Mucosa of descending colon (tissue), 3 donors: ENCODE measurements around the gene MATN1. TPM values are rescaled to one million over a fixed set of nuclear protein-coding genes. Genes with fewer than 3 reads are reported as not detected.
A peak's percentile ranks its signal among the peaks of the same experiment; 100 is the strongest.

Source experiments
- ATAC-seq: fragments of 200-7000 bp; cut with Tn5 transposase; one replicate; pipeline ENCODE4 v1.9.1; 2020; ENCODE audit warnings: mild to moderate bottlenecking, moderate library complexity
- DNase-seq, 3 donors: peaks; one replicate each; pipeline ENCODE4 v3.0.0-alpha.2; 2020
- H3K36me3 ChIP-seq: fragments of 200-600 bp; one replicate; pipeline ENCODE4 v1.8.0; 2021; ENCODE audit warnings: low read depth, mild to moderate bottlenecking
- H3K4me1 ChIP-seq: fragments of 200-600 bp; one replicate; pipeline ENCODE4 v1.8.0; 2021; ENCODE audit warnings: low read depth, mild to moderate bottlenecking
- H3K4me3 ChIP-seq: fragments of 200-600 bp; one replicate; pipeline ENCODE4 v1.8.0; 2021; ENCODE audit warnings: mild to moderate bottlenecking
- H3K9me3 ChIP-seq: fragments of 200-600 bp; one replicate; pipeline ENCODE4 v1.8.0; 2021; ENCODE audit warnings: mild to moderate bottlenecking
- intact Hi-C, 2 donors: fragments of 100-400 bp; cut with DNase I in 1 of 2; cut with micrococcal nuclease in 1 of 2; formaldehyde crosslinking; loops; one replicate each; pipeline versions ENCODE4 v1.11.0 to v1.11.1; 2022; cut with DNase I, micrococcal nuclease
- total RNA-seq, 3 donors: library from RNA; stranded (reverse); fragmentation: NEBNext Ultra II Directional in 2 of 3; extraction: Animal tissue kit (Norgen Biotek cat#: 25700) in 2 of 3; gene quantifications; one replicate each; pipeline versions ENCODE4 v1.2.1 to v1.2.4, GENCODE V29; 2021 to 2023
- TF ChIP-seq, protein P1 (sequence below): fragments of 200-600 bp; IDR thresholded peaks from one replicate; pipeline ENCODE4 v1.8.0; 2022; ENCODE audit warnings: antibody characterized with exemption, mild to moderate bottlenecking
- donor health status: DM: no; HTN: no; CAD: no; lungs with moderate emphysema.
- donor health status: DM: no; HTN: no; CAD: no.
- donor health status: DM: no; HTN: yes; CAD: no.

MATN1 gene
- total RNA-seq, 3 donors from 2014 or later: 0.22 TPM; not detected in 2

DNA sequence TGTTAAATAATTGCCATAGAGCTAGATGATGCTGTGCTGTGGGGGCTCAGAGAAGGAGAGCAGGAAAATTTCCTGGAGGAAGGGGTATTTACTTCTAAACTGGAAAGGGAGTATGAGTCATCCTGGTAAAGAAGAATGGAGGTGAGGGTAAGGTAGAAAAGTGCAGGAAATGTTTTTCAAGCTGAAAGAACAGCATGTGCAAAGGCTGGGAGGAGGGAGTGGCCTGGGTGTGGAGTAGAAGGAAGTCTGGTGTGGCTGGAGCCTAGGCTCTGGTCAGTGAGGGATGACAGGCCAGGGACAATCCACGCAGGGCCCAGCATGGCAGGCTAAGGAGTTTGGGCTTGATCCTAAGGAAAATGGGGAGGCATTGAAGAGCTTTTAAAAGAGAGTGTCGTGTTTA, 45.9 kb downstream of the MATN1 start:
- DNase-seq (peak in 2 of 3 donors; percentile 51 to 63), ATAC-seq (peak; percentile 98)
- TF ChIP-seq, protein P1, sequence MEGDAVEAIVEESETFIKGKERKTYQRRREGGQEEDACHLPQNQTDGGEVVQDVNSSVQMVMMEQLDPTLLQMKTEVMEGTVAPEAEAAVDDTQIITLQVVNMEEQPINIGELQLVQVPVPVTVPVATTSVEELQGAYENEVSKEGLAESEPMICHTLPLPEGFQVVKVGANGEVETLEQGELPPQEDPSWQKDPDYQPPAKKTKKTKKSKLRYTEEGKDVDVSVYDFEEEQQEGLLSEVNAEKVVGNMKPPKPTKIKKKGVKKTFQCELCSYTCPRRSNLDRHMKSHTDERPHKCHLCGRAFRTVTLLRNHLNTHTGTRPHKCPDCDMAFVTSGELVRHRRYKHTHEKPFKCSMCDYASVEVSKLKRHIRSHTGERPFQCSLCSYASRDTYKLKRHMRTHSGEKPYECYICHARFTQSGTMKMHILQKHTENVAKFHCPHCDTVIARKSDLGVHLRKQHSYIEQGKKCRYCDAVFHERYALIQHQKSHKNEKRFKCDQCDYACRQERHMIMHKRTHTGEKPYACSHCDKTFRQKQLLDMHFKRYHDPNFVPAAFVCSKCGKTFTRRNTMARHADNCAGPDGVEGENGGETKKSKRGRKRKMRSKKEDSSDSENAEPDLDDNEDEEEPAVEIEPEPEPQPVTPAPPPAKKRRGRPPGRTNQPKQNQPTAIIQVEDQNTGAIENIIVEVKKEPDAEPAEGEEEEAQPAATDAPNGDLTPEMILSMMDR: no peak
- intact Hi-C loops: no loop called here
- Histone ChIP-seq H3K36me3 (no peaks in the 10 kb centered on the region), H3K4me1 (no peaks in the 10 kb centered on the region), H3K4me3 (no peak overlapping the region), H3K9me3 (peaks cover 4% of the 10 kb centered on the region)

- intact Hi-C loops: no loop called here
- peak; percentile 44 for ATAC-seq
Measured at GRCh38 chr1:30675761-30676160, 47.6 kb downstream of the MATN1 start.

DNA sequence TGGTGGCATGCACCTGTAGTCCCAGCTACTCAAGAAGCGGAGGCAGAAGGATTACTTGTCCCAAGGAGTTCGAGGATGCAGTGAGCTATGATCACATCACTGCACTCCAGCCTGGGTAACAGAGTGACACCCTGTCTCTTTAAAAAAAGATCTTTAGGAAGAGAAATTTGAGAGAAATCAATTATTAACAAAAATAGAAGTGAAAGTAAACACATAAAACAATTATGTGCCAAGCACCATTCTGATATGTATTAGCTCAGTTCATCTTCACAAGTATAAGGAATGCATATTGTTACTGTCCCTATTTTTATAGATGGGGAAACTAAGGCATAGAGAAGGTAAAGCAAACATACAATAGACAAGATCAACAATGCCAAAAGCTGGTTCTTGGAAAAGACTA, 48.1 kb downstream of the MATN1 start:
- H3K9me3 ChIP-seq: peaks cover 4% of the 10 kb centered on the region
- TF ChIP-seq, protein P1: no peak
- no peak overlapping the region for H3K4me3 ChIP-seq
- no peak for DNase-seq
- no peaks in the 10 kb centered on the region for H3K36me3 ChIP-seq
- H3K4me1 ChIP-seq: no peaks in the 10 kb centered on the region
- no peak for ATAC-seq
- intact Hi-C loops: no loop called here

More at GRCh38 chr1:30675761-30676160, 47.6 kb downstream of the MATN1 start:
- peaks cover 4% of the 10 kb centered on the region for H3K9me3 ChIP-seq
- DNase-seq: no peak
- no peak overlapping the region for H3K4me3 ChIP-seq
- H3K4me1 ChIP-seq: no peaks in the 10 kb centered on the region
- no peaks in the 10 kb centered on the region for H3K36me3 ChIP-seq
- TF ChIP-seq, protein P1: no peak

GRCh38 chr1:30673395-30673794, 50.0 kb downstream of the MATN1 start:
- H3K4me1 ChIP-seq: no peaks in the 10 kb centered on the region
- H3K9me3 ChIP-seq: peaks cover 4% of the 10 kb centered on the region
- intact Hi-C loops: no loop called here
- no peaks in the 10 kb centered on the region for H3K36me3 ChIP-seq
- ATAC-seq: no peak
- no peak for DNase-seq
- no peak overlapping the region for H3K4me3 ChIP-seq
- TF ChIP-seq, protein P1: no peak

GRCh38 chr1:30672661-30673060, 50.7 kb downstream of the MATN1 start:
- intact Hi-C loops: no loop called here
- ATAC-seq (no peak), DNase-seq (no peak)
- H3K9me3 ChIP-seq: peaks cover 4% of the 10 kb centered on the region
- TF ChIP-seq, protein P1: no peak
- no peaks in the 10 kb centered on the region for H3K36me3 ChIP-seq
- no peak overlapping the region for H3K4me3 ChIP-seq
- no peaks in the 10 kb centered on the region for H3K4me1 ChIP-seq
